Liver (tissue), 9 donors: ENCODE data around the gene BAG2. TPM values are rescaled to one million over a fixed set of nuclear protein-coding genes. Genes with fewer than 3 reads are reported as not detected.

Experiments
- DNase-seq: peaks from one replicate; pipeline ENCODE4 v3.0.0-alpha.2; 2017; ENCODE audit warnings: low spot score
- H3K27ac ChIP-seq, 2 donors: one replicate each; pipeline ENCODE4 v1.7.0; 2013; ENCODE audit warnings: inconsistent platforms in 2 of 2, low read length in 2 of 2, control low read depth in 1 of 2, low read depth in 1 of 2, mild to moderate bottlenecking in 1 of 2
- H3K27me3 ChIP-seq, 4 donors: one replicate each; pipeline versions ENCODE4 v1.6.1 to v1.7.0; 2013; ENCODE audit warnings: low read length in 3 of 4, inconsistent platforms in 1 of 4, mild to moderate bottlenecking in 1 of 4, moderate library complexity in 1 of 4; ENCODE audit not compliant: control insufficient read depth in 4 of 4, insufficient read depth in 4 of 4
- H3K36me3 ChIP-seq, 4 donors: one replicate each; pipeline versions ENCODE4 v1.6.1 to v1.7.0; 2013; ENCODE audit warnings: low read length in 3 of 4, mild to moderate bottlenecking in 3 of 4, low read depth in 1 of 4, moderate library complexity in 1 of 4; ENCODE audit not compliant: control insufficient read depth in 4 of 4, insufficient read depth in 3 of 4
- H3K4me1 ChIP-seq, 4 donors: one replicate each; pipeline versions ENCODE4 v1.6.1 to v1.7.0; 2013; ENCODE audit warnings: low read length in 3 of 4, mild to moderate bottlenecking in 3 of 4, moderate library complexity in 1 of 4; ENCODE audit not compliant: control insufficient read depth in 4 of 4, insufficient read depth in 4 of 4
- H3K4me3 ChIP-seq, 3 donors: one replicate each; pipeline versions ENCODE4 v1.6.1 to v1.7.0; 2013; ENCODE audit warnings: low read length in 3 of 3, control low read depth in 1 of 3, low read depth in 1 of 3, mild to moderate bottlenecking in 1 of 3
- H3K9ac ChIP-seq, 2 donors: one replicate each; pipeline ENCODE4 v1.7.0; 2013; ENCODE audit warnings: low read length in 2 of 2, mild to moderate bottlenecking in 2 of 2, moderate library complexity in 2 of 2, control low read depth in 1 of 2, low read depth in 1 of 2
- H3K9me3 ChIP-seq, 4 donors: one replicate each; pipeline versions ENCODE4 v1.6.1 to v1.7.0; 2013; ENCODE audit warnings: low read length in 3 of 4; ENCODE audit not compliant: control insufficient read depth in 4 of 4
- EGR1 ChIP-seq, 2 donors: IDR thresholded peaks; 2 replicates each; pipeline ENCODE4 v1.6.1; 2016 to 2018; ENCODE audit warnings: antibody characterized with exemption in 2 of 2, low read depth in 2 of 2
- FOXA1 ChIP-seq: IDR thresholded peaks from 2 replicates; pipeline ENCODE4 v1.6.1; 2016; ENCODE audit warnings: antibody characterized with exemption
- FOXA2 ChIP-seq: IDR thresholded peaks from 2 replicates; pipeline ENCODE4 v1.6.1; 2016; ENCODE audit warnings: antibody characterized with exemption
- GABPA ChIP-seq, 2 donors: IDR thresholded peaks in 1 of 2; conservative IDR thresholded peaks in 1 of 2; 2 replicates each; pipeline ENCODE4 v1.6.1; 2016; ENCODE audit warnings: antibody characterized with exemption in 2 of 2, mild to moderate bottlenecking in 1 of 2, moderate library complexity in 1 of 2
- HNF4A ChIP-seq, 2 donors: conservative IDR thresholded peaks; 2 replicates each; pipeline ENCODE4 v1.6.1; 2016; ENCODE audit warnings: antibody characterized with exemption in 2 of 2, mild to moderate bottlenecking in 2 of 2
- HNF4G ChIP-seq: IDR thresholded peaks from 2 replicates; pipeline ENCODE4 v1.6.1; 2016; ENCODE audit warnings: antibody characterized with exemption
- JUND ChIP-seq, 2 donors: IDR thresholded peaks; 2 replicates each; pipeline ENCODE4 v1.6.1; 2016; ENCODE audit warnings: antibody characterized with exemption in 2 of 2
- NR2F2 ChIP-seq: IDR thresholded peaks from 2 replicates; pipeline ENCODE4 v1.6.1; 2016; ENCODE audit warnings: antibody characterized with exemption
- RAD21 ChIP-seq, 2 donors: IDR thresholded peaks; 2 replicates each; pipeline ENCODE4 v1.6.1; 2016; ENCODE audit warnings: antibody characterized with exemption in 2 of 2, mild to moderate bottlenecking in 2 of 2
- RXRA ChIP-seq, 2 donors: IDR thresholded peaks; 2 replicates each; pipeline ENCODE4 v1.6.1; 2017 to 2018; ENCODE audit warnings: antibody characterized with exemption in 2 of 2, mild to moderate bottlenecking in 1 of 2
- SP1 ChIP-seq: IDR thresholded peaks from 2 replicates; pipeline ENCODE4 v1.6.1; 2018; ENCODE audit warnings: antibody characterized with exemption, mild to moderate bottlenecking
- TAF1 ChIP-seq: conservative IDR thresholded peaks from 2 replicates; pipeline ENCODE4 v1.6.1; 2016; ENCODE audit warnings: antibody characterized with exemption, mild to moderate bottlenecking
- YY1 ChIP-seq: IDR thresholded peaks from 2 replicates; pipeline ENCODE4 v1.6.1; 2016; ENCODE audit warnings: antibody characterized with exemption, mild to moderate bottlenecking
- WGBS: extraction: QIAGEN DNeasy Blood & Tissue Kit; methylation state at CpG from one replicate; pipeline ENCODE4 v1.1.7; 2013; 5-methylcytosine and 5-hydroxymethylcytosine counted together
- polyA plus RNA-seq, 2 donors: library from polyadenylated mRNA; stranded (reverse) in 1 of 2; unstranded in 1 of 2; fragments of 200-250 nt in 1 of 2; fragments of >200 nt in 1 of 2; fragmentation: Nextera tagmentation in 1 of 2; extraction: Ambion mirVana in 1 of 2; gene quantifications; one replicate each; pipeline versions ENCODE4 v1.2.1 to v1.2.3, GENCODE V29; 2013 to 2015
- total RNA-seq, 2 donors: library from RNA; depleted of rRNA; stranded (reverse); fragments of >200 nt; gene quantifications; one replicate each; pipeline ENCODE4 v1.2.3, GENCODE V29; 2014
- TF ChIP-seq, protein P1 (sequence below): IDR thresholded peaks from 2 replicates; pipeline ENCODE4 v1.6.1; 2016; ENCODE audit warnings: antibody characterized with exemption
- TF ChIP-seq, protein P2 (sequence below): IDR thresholded peaks from 2 replicates; pipeline ENCODE4 v1.6.1; 2016; ENCODE audit warnings: antibody characterized with exemption
- TF ChIP-seq, protein P3 (sequence below): IDR thresholded peaks from 2 replicates; pipeline ENCODE4 v1.6.1; 2016; ENCODE audit warnings: antibody characterized with exemption, mild to moderate bottlenecking
- TF ChIP-seq, protein P4 (sequence below): fragments of 150-350 bp; IDR thresholded peaks from 2 replicates; pipeline ENCODE4 v1.5.1; 2017; ENCODE audit warnings: improper control_type of control experiment, low read depth, low read length; ENCODE audit not compliant: missing input control
- TF ChIP-seq, protein P5 (sequence below): IDR thresholded peaks from 2 replicates; pipeline ENCODE4 v1.6.1; 2016; ENCODE audit warnings: antibody characterized with exemption
- donor health status: healthy.
- donor health status: healthy.
- donor health status: healthy.
- donor health status: healthy.
- donor health status: healthy.

The BAG2 gene
- total and polyA plus RNA-seq, 4 donors = 1.8 to 4.9 (median 3.1) TPM

DNA sequence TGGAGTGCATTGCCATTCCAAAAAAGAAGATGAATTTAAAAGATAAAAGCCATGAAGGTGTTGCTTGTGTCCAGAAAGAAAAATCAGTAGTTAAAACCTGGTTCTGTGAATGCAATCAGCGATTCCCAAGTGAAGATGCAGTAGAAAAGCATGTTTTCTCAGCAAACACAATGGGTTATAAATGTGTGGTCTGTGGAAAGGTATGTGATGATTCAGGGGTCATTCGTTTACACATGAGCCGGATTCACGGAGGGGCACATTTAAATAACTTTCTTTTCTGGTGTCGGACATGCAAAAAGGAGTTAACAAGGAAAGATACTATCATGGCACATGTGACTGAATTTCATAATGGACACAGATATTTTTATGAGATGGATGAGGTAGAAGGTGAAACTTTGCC, 24.7 kb upstream of the BAG2 start:
- Histone ChIP-seq H3K36me3 (peaks cover 1 to 33% (median 28%) of the 10 kb centered on the region in 4 donors), H3K27ac (no peak overlapping the region), H3K4me1 (no peaks in the 10 kb centered on the region), H3K9ac (no peak overlapping the region), H3K27me3 (no peaks in the 10 kb centered on the region), H3K4me3 (no peak overlapping the region), H3K9me3 (no peaks in the 10 kb centered on the region)
- no peak for DNase-seq
- WGBS = 98% methylated on average over 5 of the region's 5 CpGs
- TF ChIP-seq EGR1 (IDR thresholded peaks at IDR 0.05; ENCODE audit: low read depth in 2 of 2) (no peak), SP1 (no peak), HNF4G (no peak), GABPA (IDR thresholded peaks at IDR 0.05 in 1 of 2, conservative IDR thresholded peaks at IDR 0.05 in 1 of 2) (no peak), FOXA2 (no peak), TAF1 (no peak), YY1 (no peak), HNF4A (conservative IDR thresholded peaks at IDR 0.05) (no peak), JUND (IDR thresholded peaks at IDR 0.05) (no peak), RAD21 (IDR thresholded peaks at IDR 0.05) (no peak), RXRA (IDR thresholded peaks at IDR 0.05) (no peak), FOXA1 (no peak), NR2F2 (no peak)
- TF ChIP-seq, protein P1, sequence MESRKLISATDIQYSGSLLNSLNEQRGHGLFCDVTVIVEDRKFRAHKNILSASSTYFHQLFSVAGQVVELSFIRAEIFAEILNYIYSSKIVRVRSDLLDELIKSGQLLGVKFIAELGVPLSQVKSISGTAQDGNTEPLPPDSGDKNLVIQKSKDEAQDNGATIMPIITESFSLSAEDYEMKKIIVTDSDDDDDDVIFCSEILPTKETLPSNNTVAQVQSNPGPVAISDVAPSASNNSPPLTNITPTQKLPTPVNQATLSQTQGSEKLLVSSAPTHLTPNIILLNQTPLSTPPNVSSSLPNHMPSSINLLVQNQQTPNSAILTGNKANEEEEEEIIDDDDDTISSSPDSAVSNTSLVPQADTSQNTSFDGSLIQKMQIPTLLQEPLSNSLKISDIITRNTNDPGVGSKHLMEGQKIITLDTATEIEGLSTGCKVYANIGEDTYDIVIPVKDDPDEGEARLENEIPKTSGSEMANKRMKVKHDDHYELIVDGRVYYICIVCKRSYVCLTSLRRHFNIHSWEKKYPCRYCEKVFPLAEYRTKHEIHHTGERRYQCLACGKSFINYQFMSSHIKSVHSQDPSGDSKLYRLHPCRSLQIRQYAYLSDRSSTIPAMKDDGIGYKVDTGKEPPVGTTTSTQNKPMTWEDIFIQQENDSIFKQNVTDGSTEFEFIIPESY = no peak
- TF ChIP-seq, protein P2, sequence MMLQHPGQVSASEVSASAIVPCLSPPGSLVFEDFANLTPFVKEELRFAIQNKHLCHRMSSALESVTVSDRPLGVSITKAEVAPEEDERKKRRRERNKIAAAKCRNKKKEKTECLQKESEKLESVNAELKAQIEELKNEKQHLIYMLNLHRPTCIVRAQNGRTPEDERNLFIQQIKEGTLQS = no peak
- TF ChIP-seq, protein P3, sequence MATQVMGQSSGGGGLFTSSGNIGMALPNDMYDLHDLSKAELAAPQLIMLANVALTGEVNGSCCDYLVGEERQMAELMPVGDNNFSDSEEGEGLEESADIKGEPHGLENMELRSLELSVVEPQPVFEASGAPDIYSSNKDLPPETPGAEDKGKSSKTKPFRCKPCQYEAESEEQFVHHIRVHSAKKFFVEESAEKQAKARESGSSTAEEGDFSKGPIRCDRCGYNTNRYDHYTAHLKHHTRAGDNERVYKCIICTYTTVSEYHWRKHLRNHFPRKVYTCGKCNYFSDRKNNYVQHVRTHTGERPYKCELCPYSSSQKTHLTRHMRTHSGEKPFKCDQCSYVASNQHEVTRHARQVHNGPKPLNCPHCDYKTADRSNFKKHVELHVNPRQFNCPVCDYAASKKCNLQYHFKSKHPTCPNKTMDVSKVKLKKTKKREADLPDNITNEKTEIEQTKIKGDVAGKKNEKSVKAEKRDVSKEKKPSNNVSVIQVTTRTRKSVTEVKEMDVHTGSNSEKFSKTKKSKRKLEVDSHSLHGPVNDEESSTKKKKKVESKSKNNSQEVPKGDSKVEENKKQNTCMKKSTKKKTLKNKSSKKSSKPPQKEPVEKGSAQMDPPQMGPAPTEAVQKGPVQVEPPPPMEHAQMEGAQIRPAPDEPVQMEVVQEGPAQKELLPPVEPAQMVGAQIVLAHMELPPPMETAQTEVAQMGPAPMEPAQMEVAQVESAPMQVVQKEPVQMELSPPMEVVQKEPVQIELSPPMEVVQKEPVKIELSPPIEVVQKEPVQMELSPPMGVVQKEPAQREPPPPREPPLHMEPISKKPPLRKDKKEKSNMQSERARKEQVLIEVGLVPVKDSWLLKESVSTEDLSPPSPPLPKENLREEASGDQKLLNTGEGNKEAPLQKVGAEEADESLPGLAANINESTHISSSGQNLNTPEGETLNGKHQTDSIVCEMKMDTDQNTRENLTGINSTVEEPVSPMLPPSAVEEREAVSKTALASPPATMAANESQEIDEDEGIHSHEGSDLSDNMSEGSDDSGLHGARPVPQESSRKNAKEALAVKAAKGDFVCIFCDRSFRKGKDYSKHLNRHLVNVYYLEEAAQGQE = no peak
- TF ChIP-seq, protein P4, sequence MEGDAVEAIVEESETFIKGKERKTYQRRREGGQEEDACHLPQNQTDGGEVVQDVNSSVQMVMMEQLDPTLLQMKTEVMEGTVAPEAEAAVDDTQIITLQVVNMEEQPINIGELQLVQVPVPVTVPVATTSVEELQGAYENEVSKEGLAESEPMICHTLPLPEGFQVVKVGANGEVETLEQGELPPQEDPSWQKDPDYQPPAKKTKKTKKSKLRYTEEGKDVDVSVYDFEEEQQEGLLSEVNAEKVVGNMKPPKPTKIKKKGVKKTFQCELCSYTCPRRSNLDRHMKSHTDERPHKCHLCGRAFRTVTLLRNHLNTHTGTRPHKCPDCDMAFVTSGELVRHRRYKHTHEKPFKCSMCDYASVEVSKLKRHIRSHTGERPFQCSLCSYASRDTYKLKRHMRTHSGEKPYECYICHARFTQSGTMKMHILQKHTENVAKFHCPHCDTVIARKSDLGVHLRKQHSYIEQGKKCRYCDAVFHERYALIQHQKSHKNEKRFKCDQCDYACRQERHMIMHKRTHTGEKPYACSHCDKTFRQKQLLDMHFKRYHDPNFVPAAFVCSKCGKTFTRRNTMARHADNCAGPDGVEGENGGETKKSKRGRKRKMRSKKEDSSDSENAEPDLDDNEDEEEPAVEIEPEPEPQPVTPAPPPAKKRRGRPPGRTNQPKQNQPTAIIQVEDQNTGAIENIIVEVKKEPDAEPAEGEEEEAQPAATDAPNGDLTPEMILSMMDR = no peak
- TF ChIP-seq, protein P5, sequence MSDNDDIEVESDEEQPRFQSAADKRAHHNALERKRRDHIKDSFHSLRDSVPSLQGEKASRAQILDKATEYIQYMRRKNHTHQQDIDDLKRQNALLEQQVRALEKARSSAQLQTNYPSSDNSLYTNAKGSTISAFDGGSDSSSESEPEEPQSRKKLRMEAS = no peak
